ENCODE data around the gene ADAMTS15.

The ADAMTS15 gene, protein sequence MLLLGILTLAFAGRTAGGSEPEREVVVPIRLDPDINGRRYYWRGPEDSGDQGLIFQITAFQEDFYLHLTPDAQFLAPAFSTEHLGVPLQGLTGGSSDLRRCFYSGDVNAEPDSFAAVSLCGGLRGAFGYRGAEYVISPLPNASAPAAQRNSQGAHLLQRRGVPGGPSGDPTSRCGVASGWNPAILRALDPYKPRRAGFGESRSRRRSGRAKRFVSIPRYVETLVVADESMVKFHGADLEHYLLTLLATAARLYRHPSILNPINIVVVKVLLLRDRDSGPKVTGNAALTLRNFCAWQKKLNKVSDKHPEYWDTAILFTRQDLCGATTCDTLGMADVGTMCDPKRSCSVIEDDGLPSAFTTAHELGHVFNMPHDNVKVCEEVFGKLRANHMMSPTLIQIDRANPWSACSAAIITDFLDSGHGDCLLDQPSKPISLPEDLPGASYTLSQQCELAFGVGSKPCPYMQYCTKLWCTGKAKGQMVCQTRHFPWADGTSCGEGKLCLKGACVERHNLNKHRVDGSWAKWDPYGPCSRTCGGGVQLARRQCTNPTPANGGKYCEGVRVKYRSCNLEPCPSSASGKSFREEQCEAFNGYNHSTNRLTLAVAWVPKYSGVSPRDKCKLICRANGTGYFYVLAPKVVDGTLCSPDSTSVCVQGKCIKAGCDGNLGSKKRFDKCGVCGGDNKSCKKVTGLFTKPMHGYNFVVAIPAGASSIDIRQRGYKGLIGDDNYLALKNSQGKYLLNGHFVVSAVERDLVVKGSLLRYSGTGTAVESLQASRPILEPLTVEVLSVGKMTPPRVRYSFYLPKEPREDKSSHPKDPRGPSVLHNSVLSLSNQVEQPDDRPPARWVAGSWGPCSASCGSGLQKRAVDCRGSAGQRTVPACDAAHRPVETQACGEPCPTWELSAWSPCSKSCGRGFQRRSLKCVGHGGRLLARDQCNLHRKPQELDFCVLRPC

DNA sequence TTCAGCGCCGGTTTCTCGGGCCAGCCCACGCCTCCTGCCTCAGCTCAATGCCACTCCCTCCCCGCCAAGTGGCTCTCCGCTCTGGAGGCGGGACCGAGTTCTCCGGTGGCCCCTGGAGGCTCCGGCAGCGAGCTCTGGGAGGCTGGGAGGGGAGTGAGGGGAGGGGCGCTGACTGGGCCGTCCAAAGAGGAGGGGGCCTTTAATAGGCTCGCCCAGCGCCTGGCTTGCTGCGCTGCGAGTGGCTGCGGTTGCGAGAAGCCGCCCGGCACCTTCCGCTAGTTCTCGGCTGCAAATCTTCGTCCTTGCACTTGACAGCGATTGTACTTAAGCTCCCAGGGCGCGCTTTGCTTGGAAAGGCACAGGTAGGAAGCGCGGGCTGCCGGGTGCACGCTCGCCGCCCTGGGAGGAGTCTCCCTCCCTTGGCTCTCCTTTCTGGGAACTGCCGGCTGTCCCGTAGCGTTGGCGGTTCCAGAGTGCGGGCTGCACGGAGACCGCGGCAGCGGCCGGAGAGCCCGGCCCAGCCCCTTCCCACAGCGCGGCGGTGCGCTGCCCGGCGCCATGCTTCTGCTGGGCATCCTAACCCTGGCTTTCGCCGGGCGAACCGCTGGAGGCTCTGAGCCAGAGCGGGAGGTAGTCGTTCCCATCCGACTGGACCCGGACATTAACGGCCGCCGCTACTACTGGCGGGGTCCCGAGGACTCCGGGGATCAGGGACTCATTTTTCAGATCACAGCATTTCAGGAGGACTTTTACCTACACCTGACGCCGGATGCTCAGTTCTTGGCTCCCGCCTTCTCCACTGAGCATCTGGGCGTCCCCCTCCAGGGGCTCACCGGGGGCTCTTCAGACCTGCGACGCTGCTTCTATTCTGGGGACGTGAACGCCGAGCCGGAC, at the start of gene ADAMTS15:
ADAMTS15 (plus strand) TSS at position 230 of the 894 bp plus-strand sequence; CDS start at position 559, 329 bp downstream.
- H3K27ac ChIP-seq: peak within 1 kb of the TSS; percentile 89 to 94
- peak within 1 kb of the TSS; percentile 70 to 78 for H3K4me3 ChIP-seq
- H3K4me1 ChIP-seq: peaks cover 0 to 39% (median 24%) of the 10 kb centered on the region in 4 donors
- TF ChIP-seq, protein P1, sequence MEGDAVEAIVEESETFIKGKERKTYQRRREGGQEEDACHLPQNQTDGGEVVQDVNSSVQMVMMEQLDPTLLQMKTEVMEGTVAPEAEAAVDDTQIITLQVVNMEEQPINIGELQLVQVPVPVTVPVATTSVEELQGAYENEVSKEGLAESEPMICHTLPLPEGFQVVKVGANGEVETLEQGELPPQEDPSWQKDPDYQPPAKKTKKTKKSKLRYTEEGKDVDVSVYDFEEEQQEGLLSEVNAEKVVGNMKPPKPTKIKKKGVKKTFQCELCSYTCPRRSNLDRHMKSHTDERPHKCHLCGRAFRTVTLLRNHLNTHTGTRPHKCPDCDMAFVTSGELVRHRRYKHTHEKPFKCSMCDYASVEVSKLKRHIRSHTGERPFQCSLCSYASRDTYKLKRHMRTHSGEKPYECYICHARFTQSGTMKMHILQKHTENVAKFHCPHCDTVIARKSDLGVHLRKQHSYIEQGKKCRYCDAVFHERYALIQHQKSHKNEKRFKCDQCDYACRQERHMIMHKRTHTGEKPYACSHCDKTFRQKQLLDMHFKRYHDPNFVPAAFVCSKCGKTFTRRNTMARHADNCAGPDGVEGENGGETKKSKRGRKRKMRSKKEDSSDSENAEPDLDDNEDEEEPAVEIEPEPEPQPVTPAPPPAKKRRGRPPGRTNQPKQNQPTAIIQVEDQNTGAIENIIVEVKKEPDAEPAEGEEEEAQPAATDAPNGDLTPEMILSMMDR (IDR thresholded peaks at IDR 0.05): no peak
- H3K36me3 ChIP-seq: no peaks in the 10 kb centered on the region
- no peaks in the 10 kb centered on the region for H3K9me3 ChIP-seq
- intact Hi-C loops (cut with DNase I; ENCODE audit: low total_unique reads): no loop called here
- no peaks in the 10 kb centered on the region for H3K27me3 ChIP-seq
- DNase-seq: peak; percentile 88 to 98

- H3K27ac ChIP-seq: no peak overlapping the region
- H3K36me3 ChIP-seq: no peaks in the 10 kb centered on the region
- H3K4me3 ChIP-seq: no peak overlapping the region
- TF ChIP-seq, protein P1 (IDR thresholded peaks at IDR 0.05): no peak
- intact Hi-C loops (cut with DNase I; ENCODE audit: low total_unique reads): no loop called here
- no peaks in the 10 kb centered on the region for H3K27me3 ChIP-seq
- peaks cover 0 to 43% (median 38%) of the 10 kb centered on the region in 4 donors for H3K4me1 ChIP-seq
- no peaks in the 10 kb centered on the region for H3K9me3 ChIP-seq
- no peak for DNase-seq
Observed at GRCh38 chr11:130399196-130399595, 49.2 kb upstream of the ADAMTS15 start.

- peak in 1 of 2 donors; percentile 45 for DNase-seq
- H3K36me3 ChIP-seq: no peaks in the 10 kb centered on the region
- peak overlapping the region; percentile 39 to 69 for H3K27ac ChIP-seq
- no peaks in the 10 kb centered on the region for H3K27me3 ChIP-seq
- no peak overlapping the region for H3K4me3 ChIP-seq
- intact Hi-C loops (cut with DNase I; ENCODE audit: low total_unique reads): no loop called here
- H3K4me1 ChIP-seq: peaks cover 0 to 44% (median 38%) of the 10 kb centered on the region in 4 donors
- TF ChIP-seq, protein P1 (IDR thresholded peaks at IDR 0.05): no peak
- no peaks in the 10 kb centered on the region for H3K9me3 ChIP-seq
Observed at GRCh38 chr11:130400781-130401483, 47.5 kb upstream of the ADAMTS15 start.

GRCh38 chr11:130402570-130402969, 45.9 kb upstream of the ADAMTS15 start:
- Histone ChIP-seq H3K27ac (peak overlapping the region; percentile 62 to 69), H3K4me1 (peaks cover 0 to 44% (median 38%) of the 10 kb centered on the region in 4 donors), H3K9me3 (no peaks in the 10 kb centered on the region), H3K27me3 (no peaks in the 10 kb centered on the region), H3K36me3 (no peaks in the 10 kb centered on the region), H3K4me3 (no peak overlapping the region)
- intact Hi-C loops (cut with DNase I; ENCODE audit: low total_unique reads): no loop called here
- TF ChIP-seq, protein P1 (IDR thresholded peaks at IDR 0.05): no peak
- no peak for DNase-seq

All from tibial artery (tissue), 4 donors.